ENCODE measurements around the gene TNK1. TPM values are rescaled to one million over a fixed set of nuclear protein-coding genes. Genes with fewer than 3 reads are reported as not detected.

The TNK1 gene
- polyA plus RNA-seq, 2 donors = 6.1 to 9.3 TPM

GRCh38 chr17:7408252-7408727 is 27.4 kb downstream of the TNK1 start:
- no peak overlapping the region for H3K27ac ChIP-seq (ENCODE audit: low read depth in 2 of 2, low read length in 1 of 2)
- no peak overlapping the region for H3K4me3 ChIP-seq (ENCODE audit: low read depth in 1 of 2, low read length in 2 of 2)
- peaks cover 0 to 7% of the 10 kb centered on the region in 2 donors for H3K36me3 ChIP-seq (ENCODE audit: control insufficient read depth in 2 of 2, insufficient read depth in 2 of 2, low read length in 1 of 2)
- 70 to 78% methylated on average over 41 to 58 of the region's 58 CpGs for WGBS, 2 donors
- no peaks in the 10 kb centered on the region for H3K9me3 ChIP-seq (ENCODE audit: control insufficient read depth in 2 of 2, insufficient read depth in 1 of 2, low read depth in 1 of 2, low read length in 1 of 2)
- peaks cover 0 to 2% of the 10 kb centered on the region in 2 donors for H3K4me1 ChIP-seq (ENCODE audit: control insufficient read depth in 2 of 2, insufficient read depth in 2 of 2, low read length in 1 of 2)
- H3K27me3 ChIP-seq (ENCODE audit: control insufficient read depth in 1 of 2, insufficient read depth in 2 of 2, low read length in 2 of 2) = no peaks in the 10 kb centered on the region

- Histone ChIP-seq H3K4me1 (ENCODE audit: control insufficient read depth in 2 of 2, insufficient read depth in 2 of 2, low read length in 1 of 2) (peaks cover 0 to 2% of the 10 kb centered on the region in 2 donors), H3K36me3 (ENCODE audit: control insufficient read depth in 2 of 2, insufficient read depth in 2 of 2, low read length in 1 of 2) (peaks cover 0 to 7% of the 10 kb centered on the region in 2 donors), H3K4me3 (ENCODE audit: low read depth in 1 of 2, low read length in 2 of 2) (no peak overlapping the region), H3K27me3 (ENCODE audit: control insufficient read depth in 1 of 2, insufficient read depth in 2 of 2, low read length in 2 of 2) (no peaks in the 10 kb centered on the region), H3K9me3 (ENCODE audit: control insufficient read depth in 2 of 2, insufficient read depth in 1 of 2, low read depth in 1 of 2, low read length in 1 of 2) (no peaks in the 10 kb centered on the region), H3K27ac (ENCODE audit: low read depth in 2 of 2, low read length in 1 of 2) (no peak overlapping the region)
- 73 to 75% methylated on average over 6 of the region's 6 CpGs for WGBS, 2 donors
Observed at GRCh38 chr17:7408863-7409262, 28.0 kb downstream of the TNK1 start.

GRCh38 chr17:7409716-7410115 is 28.8 kb downstream of the TNK1 start:
- Histone ChIP-seq H3K27me3 (ENCODE audit: control insufficient read depth in 1 of 2, insufficient read depth in 2 of 2, low read length in 2 of 2) (no peaks in the 10 kb centered on the region), H3K4me3 (ENCODE audit: low read depth in 1 of 2, low read length in 2 of 2) (no peak overlapping the region), H3K27ac (ENCODE audit: low read depth in 2 of 2, low read length in 1 of 2) (no peak overlapping the region), H3K4me1 (ENCODE audit: control insufficient read depth in 2 of 2, insufficient read depth in 2 of 2, low read length in 1 of 2) (peaks cover 0 to 2% of the 10 kb centered on the region in 2 donors), H3K36me3 (ENCODE audit: control insufficient read depth in 2 of 2, insufficient read depth in 2 of 2, low read length in 1 of 2) (peaks cover 0 to 7% of the 10 kb centered on the region in 2 donors), H3K9me3 (ENCODE audit: control insufficient read depth in 2 of 2, insufficient read depth in 1 of 2, low read depth in 1 of 2, low read length in 1 of 2) (no peaks in the 10 kb centered on the region)
- 90 to 91% methylated on average over 6 of the region's 6 CpGs for WGBS, 2 donors

- WGBS, 2 donors = 84 to 90% methylated on average over 25 of the region's 25 CpGs
- Histone ChIP-seq H3K36me3 (ENCODE audit: control insufficient read depth in 2 of 2, insufficient read depth in 2 of 2, low read length in 1 of 2) (peaks cover 0 to 7% of the 10 kb centered on the region in 2 donors), H3K4me3 (ENCODE audit: low read depth in 1 of 2, low read length in 2 of 2) (no peak overlapping the region), H3K27me3 (ENCODE audit: control insufficient read depth in 1 of 2, insufficient read depth in 2 of 2, low read length in 2 of 2) (no peaks in the 10 kb centered on the region), H3K27ac (ENCODE audit: low read depth in 2 of 2, low read length in 1 of 2) (no peak overlapping the region), H3K9me3 (ENCODE audit: control insufficient read depth in 2 of 2, insufficient read depth in 1 of 2, low read depth in 1 of 2, low read length in 1 of 2) (no peaks in the 10 kb centered on the region), H3K4me1 (ENCODE audit: control insufficient read depth in 2 of 2, insufficient read depth in 2 of 2, low read length in 1 of 2) (no peaks in the 10 kb centered on the region)
Observed at GRCh38 chr17:7410634-7411426, 29.9 kb downstream of the TNK1 start.

DNA sequence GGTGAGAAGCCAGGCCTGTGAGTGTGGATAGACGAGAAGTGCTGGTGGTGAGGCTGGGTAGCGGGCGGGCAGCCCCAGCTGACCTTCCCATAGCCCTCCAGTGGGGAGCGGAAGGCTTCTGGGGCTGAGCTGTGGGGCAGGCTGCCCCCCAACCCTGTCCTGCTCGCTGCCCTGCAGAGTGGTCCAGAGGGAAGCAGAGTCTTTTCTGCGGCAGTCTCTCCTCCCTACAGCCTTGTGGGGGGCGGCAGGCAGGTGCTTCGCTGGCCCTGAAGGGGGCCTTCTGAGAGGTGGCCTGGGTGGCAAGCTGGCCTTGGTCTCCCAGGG is 30.5 kb downstream of the TNK1 start:
- Histone ChIP-seq H3K27ac (ENCODE audit: low read depth in 2 of 2, low read length in 1 of 2) (no peak overlapping the region), H3K36me3 (ENCODE audit: control insufficient read depth in 2 of 2, insufficient read depth in 2 of 2, low read length in 1 of 2) (peaks cover 0 to 7% of the 10 kb centered on the region in 2 donors), H3K4me3 (ENCODE audit: low read depth in 1 of 2, low read length in 2 of 2) (no peak overlapping the region), H3K27me3 (ENCODE audit: control insufficient read depth in 1 of 2, insufficient read depth in 2 of 2, low read length in 2 of 2) (no peaks in the 10 kb centered on the region), H3K4me1 (ENCODE audit: control insufficient read depth in 2 of 2, insufficient read depth in 2 of 2, low read length in 1 of 2) (no peaks in the 10 kb centered on the region), H3K9me3 (ENCODE audit: control insufficient read depth in 2 of 2, insufficient read depth in 1 of 2, low read depth in 1 of 2, low read length in 1 of 2) (no peaks in the 10 kb centered on the region)
- WGBS, 2 donors = 93 to 94% methylated on average over 5 to 8 of the region's 8 CpGs

- H3K27ac ChIP-seq (ENCODE audit: low read depth in 2 of 2, low read length in 1 of 2) = no peak overlapping the region
- no peaks in the 10 kb centered on the region for H3K4me1 ChIP-seq (ENCODE audit: control insufficient read depth in 2 of 2, insufficient read depth in 2 of 2, low read length in 1 of 2)
- no peak overlapping the region for H3K4me3 ChIP-seq (ENCODE audit: low read depth in 1 of 2, low read length in 2 of 2)
- 70 to 71% methylated on average over 6 of the region's 6 CpGs for WGBS, 2 donors
- H3K9me3 ChIP-seq (ENCODE audit: control insufficient read depth in 2 of 2, insufficient read depth in 1 of 2, low read depth in 1 of 2, low read length in 1 of 2) = no peaks in the 10 kb centered on the region
- H3K27me3 ChIP-seq (ENCODE audit: control insufficient read depth in 1 of 2, insufficient read depth in 2 of 2, low read length in 2 of 2) = no peaks in the 10 kb centered on the region
- peaks cover 0 to 7% of the 10 kb centered on the region in 2 donors for H3K36me3 ChIP-seq (ENCODE audit: control insufficient read depth in 2 of 2, insufficient read depth in 2 of 2, low read length in 1 of 2)
Observed at GRCh38 chr17:7413346-7413985, 32.6 kb downstream of the TNK1 start.

DNA sequence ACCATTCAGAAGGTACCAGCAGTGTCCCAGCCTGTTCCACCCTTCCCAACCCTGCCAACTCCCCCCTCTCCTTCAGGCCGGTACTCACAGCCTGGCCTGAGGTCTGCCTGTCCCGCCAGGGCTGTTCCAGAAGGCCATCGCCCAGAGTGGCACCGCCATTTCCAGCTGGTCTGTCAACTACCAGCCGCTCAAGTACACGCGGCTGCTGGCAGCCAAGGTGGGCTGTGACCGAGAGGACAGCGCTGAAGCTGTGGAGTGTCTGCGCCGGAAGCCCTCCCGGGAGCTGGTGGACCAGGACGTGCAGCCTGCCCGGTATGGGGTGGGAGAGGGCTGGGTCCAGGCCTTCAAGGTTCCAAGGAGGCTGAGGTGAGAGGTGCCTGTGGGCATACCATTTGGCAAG is 33.9 kb downstream of the TNK1 start:
- Histone ChIP-seq H3K9me3 (ENCODE audit: control insufficient read depth in 2 of 2, insufficient read depth in 1 of 2, low read depth in 1 of 2, low read length in 1 of 2) (no peaks in the 10 kb centered on the region), H3K27ac (ENCODE audit: low read depth in 2 of 2, low read length in 1 of 2) (no peak overlapping the region), H3K4me3 (ENCODE audit: low read depth in 1 of 2, low read length in 2 of 2) (no peak overlapping the region), H3K4me1 (ENCODE audit: control insufficient read depth in 2 of 2, insufficient read depth in 2 of 2, low read length in 1 of 2) (no peaks in the 10 kb centered on the region), H3K36me3 (ENCODE audit: control insufficient read depth in 2 of 2, insufficient read depth in 2 of 2, low read length in 1 of 2) (no peaks in the 10 kb centered on the region), H3K27me3 (ENCODE audit: control insufficient read depth in 1 of 2, insufficient read depth in 2 of 2, low read length in 2 of 2) (no peaks in the 10 kb centered on the region)
- 81 to 85% methylated on average over 14 of the region's 14 CpGs for WGBS, 2 donors

GRCh38 chr17:7415784-7416183 is 34.9 kb downstream of the TNK1 start:
- Histone ChIP-seq H3K27me3 (ENCODE audit: control insufficient read depth in 1 of 2, insufficient read depth in 2 of 2, low read length in 2 of 2) (no peaks in the 10 kb centered on the region), H3K4me3 (ENCODE audit: low read depth in 1 of 2, low read length in 2 of 2) (no peak overlapping the region), H3K4me1 (ENCODE audit: control insufficient read depth in 2 of 2, insufficient read depth in 2 of 2, low read length in 1 of 2) (no peaks in the 10 kb centered on the region), H3K36me3 (ENCODE audit: control insufficient read depth in 2 of 2, insufficient read depth in 2 of 2, low read length in 1 of 2) (no peaks in the 10 kb centered on the region), H3K27ac (ENCODE audit: low read depth in 2 of 2, low read length in 1 of 2) (no peak overlapping the region), H3K9me3 (ENCODE audit: control insufficient read depth in 2 of 2, insufficient read depth in 1 of 2, low read depth in 1 of 2, low read length in 1 of 2) (no peaks in the 10 kb centered on the region)
- WGBS, 2 donors = 82 to 83% methylated on average over 23 of the region's 23 CpGs

DNA sequence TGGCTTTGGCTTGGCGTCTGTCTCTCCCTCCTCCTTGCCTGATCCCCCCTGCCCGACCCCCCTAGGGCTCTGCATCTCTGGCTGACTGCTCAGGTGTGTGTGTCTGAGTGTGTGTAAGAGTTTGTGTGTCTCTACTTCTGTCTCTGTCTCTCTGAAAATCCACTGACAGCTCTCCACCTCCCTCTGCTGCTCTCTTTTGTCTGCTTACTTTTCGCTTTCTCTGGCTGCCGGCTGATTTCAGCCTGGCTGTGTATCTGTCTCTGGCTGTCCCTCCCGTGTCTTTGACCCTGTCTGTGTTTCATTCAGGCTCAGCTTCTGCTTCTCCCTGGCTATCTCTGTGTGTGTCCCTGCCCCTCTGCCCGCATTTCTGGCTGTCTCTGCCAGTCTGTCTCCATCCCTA is 35.4 kb downstream of the TNK1 start:
- 71 to 78% methylated on average over 6 of the region's 6 CpGs for WGBS, 2 donors
- no peaks in the 10 kb centered on the region for H3K27me3 ChIP-seq (ENCODE audit: control insufficient read depth in 1 of 2, insufficient read depth in 2 of 2, low read length in 2 of 2)
- no peak overlapping the region for H3K27ac ChIP-seq (ENCODE audit: low read depth in 2 of 2, low read length in 1 of 2)
- no peaks in the 10 kb centered on the region for H3K4me1 ChIP-seq (ENCODE audit: control insufficient read depth in 2 of 2, insufficient read depth in 2 of 2, low read length in 1 of 2)
- H3K4me3 ChIP-seq (ENCODE audit: low read depth in 1 of 2, low read length in 2 of 2) = no peak overlapping the region
- H3K36me3 ChIP-seq (ENCODE audit: control insufficient read depth in 2 of 2, insufficient read depth in 2 of 2, low read length in 1 of 2) = no peaks in the 10 kb centered on the region
- no peaks in the 10 kb centered on the region for H3K9me3 ChIP-seq (ENCODE audit: control insufficient read depth in 2 of 2, insufficient read depth in 1 of 2, low read depth in 1 of 2, low read length in 1 of 2)
